ENCODE data around the gene SYT13.

SYT13 gene

DNA sequence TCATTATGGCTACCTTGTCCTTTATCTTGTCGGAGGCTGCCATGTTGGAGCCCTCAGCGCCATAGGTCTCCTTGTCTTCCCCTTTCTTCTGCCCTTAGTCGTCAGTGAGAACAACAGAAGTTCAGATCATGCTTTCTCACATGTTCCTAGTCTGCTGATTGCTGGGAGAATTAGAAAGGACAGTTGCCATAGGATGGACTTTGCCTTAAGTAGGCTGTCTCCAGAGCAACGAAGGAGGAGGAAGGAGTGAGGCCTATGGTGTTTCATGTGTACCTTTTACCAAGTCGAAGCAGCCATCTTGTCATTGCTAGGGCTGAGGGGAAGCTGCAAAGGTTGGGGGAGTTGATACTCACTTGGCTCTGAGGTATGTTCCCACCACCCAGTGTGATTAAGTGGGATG is 62.6 kb downstream of the SYT13 start:
- no peak for ATAC-seq (ENCODE audit: insufficient read depth, low read depth)
- H3K4me1 ChIP-seq (ENCODE audit: insufficient read depth, low read length) = no peaks in the 10 kb centered on the region
- no peak overlapping the region for H3K4me2 ChIP-seq (ENCODE audit: insufficient read depth, low read length)

DNA sequence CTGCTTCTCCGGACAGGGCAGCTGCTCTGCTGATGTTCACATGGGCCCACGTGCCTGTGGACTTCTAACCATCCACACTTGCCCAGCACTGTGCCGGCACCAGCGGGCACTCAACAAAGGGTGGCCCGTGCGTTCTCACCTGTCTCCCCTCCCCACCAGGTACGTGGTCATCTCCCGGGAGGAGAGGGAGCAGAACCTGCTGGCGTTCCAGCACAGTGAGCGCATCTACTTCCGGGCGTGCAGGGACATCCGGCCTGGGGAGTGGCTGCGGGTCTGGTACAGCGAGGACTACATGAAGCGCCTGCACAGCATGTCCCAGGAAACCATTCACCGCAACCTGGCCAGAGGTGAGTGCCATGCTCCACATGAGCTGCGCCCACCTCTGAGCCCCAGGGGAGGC is 66.7 kb downstream of the SYT13 start:
- DNase-seq = no peak
- H3K4me1 ChIP-seq (ENCODE audit: insufficient read depth, low read length) = no peaks in the 10 kb centered on the region
- no peaks in the 10 kb centered on the region for H3K79me2 ChIP-seq (ENCODE audit: insufficient read depth, low read length)
- no peak for ATAC-seq (ENCODE audit: insufficient read depth, low read depth)
- no peak overlapping the region for H3K27ac ChIP-seq (ENCODE audit: low read length)
- H3K4me2 ChIP-seq (ENCODE audit: insufficient read depth, low read length) = no peak overlapping the region
- no peak overlapping the region for H3K4me3 ChIP-seq (ENCODE audit: low read depth in 1 of 2, low read length in 2 of 2)
- no peaks in the 10 kb centered on the region for H3K36me3 ChIP-seq (ENCODE audit: insufficient read depth, low read length)
- TF ChIP-seq, protein P1, sequence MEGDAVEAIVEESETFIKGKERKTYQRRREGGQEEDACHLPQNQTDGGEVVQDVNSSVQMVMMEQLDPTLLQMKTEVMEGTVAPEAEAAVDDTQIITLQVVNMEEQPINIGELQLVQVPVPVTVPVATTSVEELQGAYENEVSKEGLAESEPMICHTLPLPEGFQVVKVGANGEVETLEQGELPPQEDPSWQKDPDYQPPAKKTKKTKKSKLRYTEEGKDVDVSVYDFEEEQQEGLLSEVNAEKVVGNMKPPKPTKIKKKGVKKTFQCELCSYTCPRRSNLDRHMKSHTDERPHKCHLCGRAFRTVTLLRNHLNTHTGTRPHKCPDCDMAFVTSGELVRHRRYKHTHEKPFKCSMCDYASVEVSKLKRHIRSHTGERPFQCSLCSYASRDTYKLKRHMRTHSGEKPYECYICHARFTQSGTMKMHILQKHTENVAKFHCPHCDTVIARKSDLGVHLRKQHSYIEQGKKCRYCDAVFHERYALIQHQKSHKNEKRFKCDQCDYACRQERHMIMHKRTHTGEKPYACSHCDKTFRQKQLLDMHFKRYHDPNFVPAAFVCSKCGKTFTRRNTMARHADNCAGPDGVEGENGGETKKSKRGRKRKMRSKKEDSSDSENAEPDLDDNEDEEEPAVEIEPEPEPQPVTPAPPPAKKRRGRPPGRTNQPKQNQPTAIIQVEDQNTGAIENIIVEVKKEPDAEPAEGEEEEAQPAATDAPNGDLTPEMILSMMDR (IDR thresholded peaks at IDR 0.05; ENCODE audit: borderline replicate concordance, extremely low read depth, low read length, poor library complexity, severe bottlenecking) = no peak
- TF ChIP-seq EZH2 (IDR thresholded peaks at IDR 0.05; ENCODE audit: borderline replicate concordance, low read depth, low read length, severe bottlenecking) = no peak
- H3K9me3 ChIP-seq (ENCODE audit: insufficient read depth, low read length, severe bottlenecking) = no peaks in the 10 kb centered on the region
- no peaks in the 10 kb centered on the region for H4K20me1 ChIP-seq (ENCODE audit: insufficient read depth, low read length)
- H3K27me3 ChIP-seq (ENCODE audit: insufficient read depth, low read length, poor library complexity) = no peaks in the 10 kb centered on the region
- H3K9ac ChIP-seq (ENCODE audit: low read depth, low read length) = no peak overlapping the region
- H2AFZ ChIP-seq (ENCODE audit: low read depth, low read length) = no peak overlapping the region

More for the DNA sequence above, 62.6 kb downstream of the SYT13 start:
- no peaks in the 10 kb centered on the region for H3K9me3 ChIP-seq (ENCODE audit: insufficient read depth, low read length, severe bottlenecking)
- H3K27me3 ChIP-seq (ENCODE audit: insufficient read depth, low read length, poor library complexity) = no peaks in the 10 kb centered on the region
- no peak for TF ChIP-seq EZH2 (IDR thresholded peaks at IDR 0.05; ENCODE audit: borderline replicate concordance, low read depth, low read length, severe bottlenecking)
- TF ChIP-seq, protein P1 (IDR thresholded peaks at IDR 0.05; ENCODE audit: borderline replicate concordance, extremely low read depth, low read length, poor library complexity, severe bottlenecking) = no peak
- H3K4me3 ChIP-seq (ENCODE audit: low read depth in 1 of 2, low read length in 2 of 2) = no peak overlapping the region
- no peak overlapping the region for H3K27ac ChIP-seq (ENCODE audit: low read length)
- no peak overlapping the region for H3K9ac ChIP-seq (ENCODE audit: low read depth, low read length)
- no peaks in the 10 kb centered on the region for H3K79me2 ChIP-seq (ENCODE audit: insufficient read depth, low read length)
- no peaks in the 10 kb centered on the region for H3K36me3 ChIP-seq (ENCODE audit: insufficient read depth, low read length)
- H2AFZ ChIP-seq (ENCODE audit: low read depth, low read length) = no peak overlapping the region
- H4K20me1 ChIP-seq (ENCODE audit: insufficient read depth, low read length) = no peaks in the 10 kb centered on the region
- no peak for DNase-seq

DNA sequence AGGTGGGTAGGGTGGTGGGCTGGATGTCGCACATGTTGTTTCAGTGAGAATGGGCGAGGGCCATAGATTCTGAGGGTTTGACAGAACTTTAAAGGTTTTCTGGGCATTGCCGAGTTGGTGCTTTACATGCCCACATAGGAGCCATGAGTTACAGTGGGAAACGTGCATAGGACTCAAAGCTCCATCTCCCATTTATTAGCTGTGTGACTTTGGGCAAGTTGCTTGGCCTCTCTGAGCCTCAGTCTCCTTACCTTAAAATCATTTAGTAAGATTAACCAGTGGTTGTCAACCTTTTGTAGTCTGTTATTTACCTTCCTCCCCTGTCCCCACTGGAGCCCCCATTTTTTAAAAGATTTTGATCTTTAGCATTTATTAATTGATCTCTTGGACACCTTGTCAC is 67.4 kb downstream of the SYT13 start:
- no peak for TF ChIP-seq EZH2 (IDR thresholded peaks at IDR 0.05; ENCODE audit: borderline replicate concordance, low read depth, low read length, severe bottlenecking)
- TF ChIP-seq, protein P1 (IDR thresholded peaks at IDR 0.05; ENCODE audit: borderline replicate concordance, extremely low read depth, low read length, poor library complexity, severe bottlenecking) = no peak
- Histone ChIP-seq H4K20me1 (ENCODE audit: insufficient read depth, low read length) (no peaks in the 10 kb centered on the region), H3K27me3 (ENCODE audit: insufficient read depth, low read length, poor library complexity) (no peaks in the 10 kb centered on the region), H3K4me3 (ENCODE audit: low read depth in 1 of 2, low read length in 2 of 2) (no peak overlapping the region), H3K4me2 (ENCODE audit: insufficient read depth, low read length) (no peak overlapping the region), H3K36me3 (ENCODE audit: insufficient read depth, low read length) (no peaks in the 10 kb centered on the region), H3K79me2 (ENCODE audit: insufficient read depth, low read length) (no peaks in the 10 kb centered on the region), H3K9me3 (ENCODE audit: insufficient read depth, low read length, severe bottlenecking) (no peaks in the 10 kb centered on the region), H3K27ac (ENCODE audit: low read length) (no peak overlapping the region), H2AFZ (ENCODE audit: low read depth, low read length) (no peak overlapping the region), H3K9ac (ENCODE audit: low read depth, low read length) (no peak overlapping the region), H3K4me1 (ENCODE audit: insufficient read depth, low read length) (no peaks in the 10 kb centered on the region)
- ATAC-seq (ENCODE audit: insufficient read depth, low read depth) = no peak
- DNase-seq = no peak

DNA sequence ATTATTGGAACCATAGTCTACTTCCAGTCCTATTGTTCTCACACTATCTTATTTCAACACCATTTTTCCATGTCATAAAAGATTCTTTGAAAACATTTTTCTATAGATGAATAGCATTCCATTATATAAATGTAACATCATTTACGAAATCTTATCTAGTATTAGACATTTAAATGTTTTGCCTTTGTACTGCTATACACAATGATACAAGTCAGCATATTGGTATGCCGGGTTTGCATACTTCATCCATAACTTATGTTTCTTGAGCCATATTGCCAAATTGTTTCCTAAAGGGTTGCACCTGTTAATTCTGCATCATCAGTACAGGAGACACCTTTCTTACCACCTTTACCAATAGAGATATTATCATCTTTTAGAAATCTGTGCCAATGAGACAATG is 68.2 kb downstream of the SYT13 start:
- H3K4me2 ChIP-seq (ENCODE audit: insufficient read depth, low read length) = no peak overlapping the region
- no peaks in the 10 kb centered on the region for H3K36me3 ChIP-seq (ENCODE audit: insufficient read depth, low read length)
- TF ChIP-seq EZH2 (IDR thresholded peaks at IDR 0.05; ENCODE audit: borderline replicate concordance, low read depth, low read length, severe bottlenecking) = no peak
- TF ChIP-seq, protein P1 (IDR thresholded peaks at IDR 0.05; ENCODE audit: borderline replicate concordance, extremely low read depth, low read length, poor library complexity, severe bottlenecking) = no peak
- no peak overlapping the region for H2AFZ ChIP-seq (ENCODE audit: low read depth, low read length)
- no peak overlapping the region for H3K27ac ChIP-seq (ENCODE audit: low read length)
- H3K27me3 ChIP-seq (ENCODE audit: insufficient read depth, low read length, poor library complexity) = no peaks in the 10 kb centered on the region
- no peak for DNase-seq
- H3K9ac ChIP-seq (ENCODE audit: low read depth, low read length) = no peak overlapping the region
- H3K9me3 ChIP-seq (ENCODE audit: insufficient read depth, low read length, severe bottlenecking) = no peaks in the 10 kb centered on the region
- no peaks in the 10 kb centered on the region for H3K79me2 ChIP-seq (ENCODE audit: insufficient read depth, low read length)
- no peaks in the 10 kb centered on the region for H3K4me1 ChIP-seq (ENCODE audit: insufficient read depth, low read length)
- H3K4me3 ChIP-seq (ENCODE audit: low read depth in 1 of 2, low read length in 2 of 2) = no peak overlapping the region
- ATAC-seq (ENCODE audit: insufficient read depth, low read depth) = no peak
- no peaks in the 10 kb centered on the region for H4K20me1 ChIP-seq (ENCODE audit: insufficient read depth, low read length)

All from DND-41 (cell line).